NK-92 (cell line): ENCODE measurements around the gene DPT.

ENCODE experiments used
- DNase-seq: peaks from one replicate; lab custom pipeline; 2025; ENCODE audit not compliant: unreplicated experiment; lab: John Stamatoyannopoulos, UW

DPT gene

GRCh38 chr1:168706391-168706992 is 22.5 kb downstream of the DPT start:
- no peak for DNase-seq

GRCh38 chr1:168700575-168701268 is 28.3 kb downstream of the DPT start:
- DNase-seq = no peak

DNA sequence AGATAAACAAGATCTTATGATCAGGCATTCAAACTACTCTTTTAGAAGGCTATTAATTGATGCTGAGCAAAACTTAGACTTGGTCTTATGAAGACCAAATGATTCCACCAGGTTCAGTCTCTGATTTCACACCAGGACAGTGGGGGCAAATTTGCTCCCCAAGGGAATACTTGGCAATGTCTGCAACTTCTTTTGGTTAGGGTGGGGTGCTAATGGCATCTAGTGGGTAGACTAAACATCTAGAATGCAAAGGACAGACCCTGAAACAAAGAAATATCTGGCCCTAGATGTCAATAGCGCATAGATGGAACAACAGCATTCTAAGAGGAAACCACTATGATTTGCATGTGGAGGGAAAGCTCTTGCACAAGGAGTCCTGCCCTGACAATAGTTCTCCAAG is 30.6 kb downstream of the DPT start:
- no peak for DNase-seq

GRCh38 chr1:168697356-168698126 is 31.5 kb downstream of the DPT start:
- no peak for DNase-seq

GRCh38 chr1:168696125-168696760 is 32.8 kb downstream of the DPT start:
- DNase-seq = no peak

DNA sequence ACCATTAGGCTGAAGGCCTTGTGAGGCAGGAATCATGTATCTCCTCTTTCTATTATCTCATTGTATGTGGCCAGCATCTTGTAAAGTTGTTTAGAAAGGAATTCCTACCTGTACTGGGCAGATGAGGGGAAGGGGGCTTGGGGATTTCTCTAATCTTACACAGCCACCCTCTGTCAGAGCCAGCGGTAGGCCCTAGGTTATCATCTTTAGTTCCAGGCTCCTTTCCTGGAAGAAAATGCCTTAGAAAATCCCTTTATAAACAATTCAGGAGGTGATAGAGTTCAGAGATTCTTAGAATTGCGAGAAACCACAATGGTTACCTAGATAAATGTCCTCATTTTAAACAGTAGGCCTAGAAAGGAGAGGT is 35.2 kb downstream of the DPT start:
- DNase-seq = no peak

DNA sequence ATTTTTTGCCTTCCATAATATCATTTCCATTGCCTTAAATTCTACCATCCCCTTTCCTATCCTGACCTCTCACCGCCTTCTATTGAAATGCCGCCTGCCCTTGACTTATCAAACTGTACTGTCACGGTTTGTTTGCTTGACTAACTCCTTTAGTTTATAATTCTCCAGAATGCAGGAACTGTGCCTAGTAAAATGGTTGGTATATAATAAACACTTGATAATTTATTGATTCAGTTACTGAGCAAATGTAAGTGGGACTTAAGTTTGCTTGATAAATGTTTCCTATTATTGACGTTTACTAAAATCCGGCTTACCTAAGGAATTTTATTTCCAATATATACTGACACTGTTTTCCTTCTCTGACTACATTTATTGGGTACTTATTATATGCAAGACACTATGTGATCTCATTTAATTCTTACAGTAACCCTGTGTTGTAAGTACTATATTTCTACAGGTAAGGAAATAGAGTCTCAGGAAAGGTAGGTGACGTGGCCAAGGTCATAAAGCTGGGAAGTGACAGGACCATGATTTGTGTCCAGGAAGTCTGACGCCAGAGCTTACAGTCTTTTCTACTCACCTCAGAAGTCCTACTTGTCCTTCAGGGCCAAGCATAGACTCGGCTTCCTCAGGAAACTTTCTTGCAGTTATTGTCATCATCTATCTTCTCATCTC is 35.7 kb downstream of the DPT start:
- no peak for DNase-seq

DNA sequence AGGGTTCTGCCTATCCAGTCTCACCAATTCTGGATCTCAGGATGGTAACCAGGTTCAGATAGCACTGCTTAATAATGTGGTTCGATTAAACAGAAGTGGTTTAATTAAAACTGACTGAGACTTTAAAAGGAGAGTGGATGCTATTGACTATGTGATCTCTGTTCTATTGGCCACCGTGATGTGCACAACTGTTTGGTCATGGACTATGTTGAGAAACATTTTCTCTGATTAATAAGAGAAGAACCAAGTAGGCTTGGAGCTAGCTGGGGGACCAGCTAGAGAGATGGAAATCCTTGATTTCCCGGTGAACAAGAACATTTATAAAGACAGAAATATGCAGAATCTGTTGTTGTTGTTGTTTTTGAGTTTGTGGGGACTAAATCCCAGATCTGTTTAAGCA is 36.5 kb downstream of the DPT start:
- no peak for DNase-seq

- no peak for DNase-seq
These were observed 37.5 kb downstream of the DPT start for GRCh38 chr1:168691541-168691940.

- DNase-seq = no peak
These were observed 39.0 kb downstream of the DPT start for GRCh38 chr1:168689726-168690602.

GRCh38 chr1:168689327-168689657 is 39.7 kb downstream of the DPT start:
- no peak for DNase-seq

- no peak for DNase-seq
These were observed 40.2 kb downstream of the DPT start for GRCh38 chr1:168688644-168689326.

DNA sequence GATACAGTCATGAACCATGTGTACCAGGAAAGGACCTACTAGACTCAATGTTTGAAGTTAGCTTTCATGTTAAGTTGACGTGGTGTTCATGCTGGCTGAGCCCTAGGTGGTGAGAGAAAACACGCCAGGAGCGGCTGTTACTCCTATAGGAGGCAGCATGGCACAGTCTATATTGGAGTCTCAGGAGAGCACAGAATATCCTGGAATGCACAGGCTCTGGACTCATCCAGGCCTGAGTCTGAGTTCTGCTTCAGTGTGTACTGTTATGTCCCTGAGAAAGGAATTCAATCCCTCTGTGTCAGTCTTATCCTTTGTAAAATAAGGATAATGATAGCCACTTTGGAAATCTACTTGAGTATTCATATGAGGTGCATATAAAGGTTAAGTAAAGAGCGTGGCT is 41.2 kb downstream of the DPT start:
- DNase-seq = no peak

GRCh38 chr1:168686666-168687065 is 42.3 kb downstream of the DPT start:
- DNase-seq = no peak

DNA sequence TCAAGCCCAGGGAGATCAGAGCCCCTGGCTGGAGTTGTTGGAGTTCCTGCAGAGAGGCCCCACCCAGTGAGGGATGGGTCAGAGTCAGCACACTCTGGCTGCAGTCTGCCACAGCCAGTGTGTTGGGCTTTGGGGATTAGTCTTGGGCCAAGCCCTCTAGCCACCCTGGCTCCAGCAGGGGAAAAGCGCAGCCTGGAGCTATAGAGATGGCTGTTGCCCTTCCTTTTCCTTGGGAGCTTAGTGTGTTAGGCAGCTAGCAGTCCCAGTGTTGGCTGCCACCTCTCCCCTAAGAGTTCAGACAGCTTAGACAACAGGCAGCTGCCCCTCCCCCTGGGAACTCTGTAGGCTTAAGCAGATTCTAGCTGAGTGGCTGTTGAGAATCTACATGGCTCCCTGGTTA is 45.1 kb downstream of the DPT start:
- no peak for DNase-seq

GRCh38 chr1:168676861-168677260 is 52.1 kb downstream of the DPT start:
- no peak for DNase-seq

DNA sequence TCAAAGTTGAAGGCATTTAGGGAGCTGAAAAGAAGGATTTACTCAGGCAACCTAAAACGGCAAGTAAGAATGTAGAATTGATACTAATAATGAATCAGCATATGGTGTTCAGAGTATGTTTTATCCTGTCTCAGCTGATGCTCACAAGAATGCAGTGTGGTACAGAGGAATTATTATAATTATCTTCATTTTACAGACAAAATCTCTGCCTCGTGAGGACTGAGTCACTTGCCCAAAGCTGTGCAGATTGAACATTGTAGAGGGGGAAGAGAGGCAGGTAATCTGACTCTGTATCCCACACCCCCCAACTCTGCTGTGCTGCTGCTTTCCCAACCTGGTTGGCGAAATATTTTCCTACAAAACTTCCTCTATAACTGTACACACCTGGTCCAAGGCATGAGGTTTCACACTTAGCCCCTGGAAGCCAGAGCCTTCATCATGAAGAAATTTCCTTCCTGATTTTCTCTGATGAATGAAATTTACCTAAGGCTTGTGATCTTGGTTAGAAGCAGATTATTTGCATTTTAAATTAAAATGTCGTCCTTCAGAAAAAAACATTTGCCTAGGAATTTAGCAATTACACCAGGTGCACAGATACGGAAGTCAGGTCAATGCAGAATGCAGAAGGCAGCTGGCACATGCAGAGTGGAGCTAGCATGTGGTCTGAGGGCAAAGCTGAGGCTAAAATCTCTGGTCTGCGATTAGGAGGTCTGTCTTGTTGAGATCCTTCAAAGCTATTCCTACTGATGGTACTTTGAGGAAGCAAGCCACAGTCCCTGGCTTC is 52.8 kb downstream of the DPT start:
- DNase-seq = no peak

DNA sequence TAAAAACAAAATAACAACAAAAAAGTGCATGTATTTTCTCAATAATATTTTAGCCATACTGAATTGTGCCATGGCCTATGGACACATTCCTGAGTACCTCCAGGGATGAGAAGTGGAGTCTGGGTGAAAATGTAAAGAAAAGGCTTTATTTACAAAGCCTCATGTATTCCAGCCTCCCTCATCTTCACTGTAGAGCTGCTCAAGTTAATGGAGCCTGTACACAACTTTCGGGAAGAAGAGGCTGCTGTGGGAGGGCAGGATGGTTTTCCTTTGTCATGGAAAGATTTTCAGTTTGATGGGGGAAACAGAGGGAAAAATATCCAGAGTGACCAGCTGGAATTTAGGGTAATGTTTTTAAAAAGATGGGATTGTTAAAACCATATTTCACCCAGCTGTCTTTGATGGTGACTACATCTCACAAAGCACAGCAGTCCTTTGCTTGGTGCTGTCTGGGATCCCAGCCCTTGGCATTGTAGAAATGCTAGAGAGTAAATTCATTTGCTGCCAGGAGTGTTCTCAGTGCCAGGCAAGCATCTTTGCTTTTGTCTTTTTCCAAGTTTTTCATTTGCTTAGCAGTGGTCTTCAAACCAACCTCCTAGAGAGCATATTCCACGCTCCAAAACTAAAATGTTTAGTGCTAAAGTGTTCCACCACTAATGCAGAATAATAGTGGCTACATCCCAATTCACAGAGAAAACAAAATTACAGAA is 54.9 kb downstream of the DPT start:
- DNase-seq = no peak

- DNase-seq = no peak
These were observed 56.7 kb downstream of the DPT start for GRCh38 chr1:168672278-168672677.
